Stimulated activated CD8-positive, alpha-beta memory T cell treated with anti-CD3 and anti-CD28 coated beads, Interleukin-7, amount 100 ng/mL, for 24 hours (primary cell): ENCODE measurements around the gene TSFM.
"Not testable (repeated sequence)": the region's sequence is repeated elsewhere in the genome, so short reads cannot be mapped to it uniquely, and the experiment has no call there.

Source experiments
- DNase-seq: peaks from one replicate; pipeline ENCODE4 v3.0.0-alpha.2; 2020; ENCODE audit warnings: low read depth

TSFM gene

DNA sequence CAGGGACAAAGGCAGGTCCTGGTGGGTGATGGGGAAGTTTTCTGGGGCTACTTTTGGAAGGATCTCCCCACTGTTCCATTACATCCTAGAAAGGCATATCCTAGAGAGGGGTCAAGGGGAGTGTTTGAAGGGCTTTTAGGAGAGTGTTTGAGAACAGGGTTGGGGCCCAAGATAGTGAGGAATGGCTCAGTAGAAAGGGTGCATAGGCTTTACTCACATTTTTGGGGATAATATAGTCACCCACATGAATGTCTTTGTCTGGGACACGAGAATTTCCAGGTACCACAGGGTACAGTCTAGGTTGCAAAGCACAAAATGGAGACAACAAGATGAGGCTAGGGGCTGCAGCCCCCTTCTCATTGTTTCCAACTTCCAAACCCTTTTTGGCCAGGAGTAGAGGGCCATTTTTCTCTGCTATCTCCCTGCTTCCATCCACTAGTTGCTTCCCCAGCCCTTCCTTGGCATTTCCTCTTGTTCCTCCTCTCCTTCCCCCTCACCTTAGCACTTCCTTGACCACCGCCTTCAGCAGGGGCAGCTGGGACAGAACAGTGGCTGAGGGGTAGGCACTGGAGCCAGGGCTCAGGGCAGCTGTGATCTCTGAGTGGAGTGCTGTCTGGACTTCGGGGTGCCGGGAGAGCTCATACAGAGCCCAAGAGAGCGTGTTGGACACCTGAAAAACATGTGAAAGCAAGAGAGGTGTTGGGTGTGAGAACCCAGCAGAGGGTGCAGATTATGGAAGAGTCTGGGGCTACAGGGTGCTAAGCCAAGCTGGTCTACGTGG lies 18.5 kb upstream of the TSFM start:
- no peak for DNase-seq

DNA sequence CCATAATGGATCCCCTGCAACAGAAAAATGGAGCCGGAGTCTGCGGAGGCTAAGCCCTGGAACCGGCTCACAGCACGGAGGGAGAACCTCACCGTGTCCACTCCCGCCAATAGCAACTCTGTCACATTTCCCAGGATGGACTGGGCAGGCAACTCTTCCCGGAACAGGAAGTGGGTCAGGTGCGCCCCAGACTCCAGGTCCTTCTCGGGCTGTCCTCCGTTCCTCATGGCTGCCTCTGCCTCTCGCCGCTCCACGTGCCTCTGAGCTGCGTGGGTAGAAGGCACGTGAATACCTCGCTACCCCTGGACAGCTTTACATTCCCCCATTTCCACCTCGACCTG lies 18.0 kb upstream of the TSFM start:
- no peak for DNase-seq

DNA sequence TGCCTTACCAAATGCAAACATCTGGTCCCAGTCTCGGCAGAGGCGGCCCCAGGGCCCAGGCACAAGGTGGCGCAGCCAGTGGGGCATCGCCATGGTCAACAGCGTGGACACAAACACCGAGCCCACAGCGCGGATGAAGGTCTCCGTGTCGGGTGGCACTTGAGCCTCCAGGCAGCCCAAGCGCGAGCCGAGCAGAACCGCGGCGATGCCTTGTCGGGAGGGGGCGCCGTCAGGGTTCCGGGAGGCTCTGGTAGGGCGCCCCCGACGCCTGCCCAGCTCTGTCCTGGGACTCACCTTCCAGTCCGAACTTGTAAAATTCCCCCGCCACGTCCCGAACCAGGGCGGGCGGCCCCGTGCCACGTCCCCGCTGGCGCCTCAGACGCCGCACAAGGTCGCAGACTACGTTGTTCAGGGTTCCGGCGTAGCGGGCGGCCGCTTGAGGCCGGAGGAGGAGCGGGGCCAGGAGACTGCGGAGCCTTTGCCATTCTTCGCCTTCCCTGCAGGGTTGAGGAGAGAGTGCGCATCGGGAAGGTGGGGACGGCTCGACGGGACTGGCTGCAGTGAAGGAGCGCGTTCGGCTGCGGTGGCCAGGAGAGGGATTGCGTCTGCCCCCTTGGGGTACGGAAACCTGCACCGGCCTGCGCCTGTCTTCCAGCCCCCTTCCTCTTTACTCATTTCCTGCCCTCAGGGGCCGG lies 17.4 kb upstream of the TSFM start:
- DNase-seq: no peak

DNA sequence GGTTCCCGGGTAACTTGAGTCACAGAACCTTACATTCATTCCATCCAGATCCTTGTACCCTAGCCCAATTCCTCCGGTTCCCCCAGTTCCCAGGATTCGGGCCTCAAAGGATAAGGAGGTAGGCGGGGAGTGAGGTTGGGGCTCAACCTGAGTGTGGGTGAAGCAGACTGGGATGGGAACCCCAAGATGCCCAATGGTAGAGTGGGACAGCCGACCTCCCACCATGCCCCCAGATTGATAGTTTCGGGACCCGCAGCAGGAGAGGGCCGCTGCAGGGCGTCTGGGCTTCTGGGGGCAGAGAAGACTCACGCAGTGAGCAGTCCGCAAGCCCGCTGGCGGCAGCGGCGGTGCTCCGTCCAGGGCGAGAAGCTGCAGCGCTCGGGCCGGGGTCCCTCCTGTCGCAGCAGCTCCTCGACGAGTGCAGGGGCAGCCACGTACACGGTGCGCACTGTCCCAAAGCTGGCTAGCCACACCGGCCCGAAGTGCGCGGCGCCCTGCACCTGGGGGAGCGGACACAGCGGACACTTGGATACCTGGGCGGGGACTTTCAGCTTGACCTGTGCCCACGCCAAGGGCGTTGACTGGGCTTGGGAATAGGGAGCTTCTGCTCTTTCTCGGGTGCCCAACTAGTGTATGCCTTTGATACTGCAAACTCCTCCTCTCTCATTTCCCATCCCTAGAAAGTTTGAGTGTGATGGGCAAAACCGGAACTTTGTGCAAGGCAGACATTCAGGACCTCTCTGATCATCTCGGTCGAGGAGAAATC lies 16.7 kb upstream of the TSFM start:
- no peak for DNase-seq

DNA sequence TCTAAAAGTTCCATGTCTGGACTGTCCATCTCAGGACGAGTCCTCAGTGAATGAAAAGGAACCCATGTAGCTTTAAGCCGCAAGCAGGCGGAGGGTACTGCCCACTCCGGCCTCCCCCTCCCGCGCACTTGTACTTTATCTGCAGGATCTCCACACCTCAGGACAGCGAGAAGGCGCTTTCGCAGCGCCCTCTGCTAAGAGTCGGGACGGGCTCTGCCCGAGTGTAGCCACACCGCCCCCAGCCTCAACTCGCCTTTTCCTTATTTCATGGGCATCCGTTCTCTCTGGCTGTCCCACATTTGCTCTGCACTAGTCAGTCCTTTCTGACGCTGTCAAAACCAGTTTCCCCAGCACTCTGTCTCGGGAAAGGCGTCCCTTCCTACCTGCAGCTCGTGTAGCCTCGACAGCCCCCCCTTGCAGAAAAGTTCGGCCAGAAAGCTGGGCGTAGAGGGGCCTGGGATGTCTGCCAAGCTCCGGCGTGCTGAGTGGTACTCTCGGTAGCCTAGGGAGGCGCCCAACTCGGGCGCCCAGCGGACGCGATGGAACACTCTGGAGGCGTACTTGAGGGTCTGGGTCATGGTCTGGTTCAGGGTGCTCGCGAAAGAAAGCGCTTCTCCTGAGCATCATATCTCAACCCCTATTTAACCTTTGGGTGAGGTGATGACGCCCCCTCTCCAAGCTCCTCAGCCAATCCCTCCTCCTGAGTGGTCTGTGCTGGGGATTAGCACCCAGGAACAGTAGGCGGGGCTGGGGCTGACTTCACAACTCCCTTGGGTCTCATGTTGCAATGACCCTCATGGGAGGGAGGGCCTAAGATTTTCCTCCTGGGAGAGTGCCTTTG lies 15.9 kb upstream of the TSFM start, which contains the start of gene CYP27B1:
TSS of gene CYP27B1 (minus strand) at position 615 of the 841 bp plus-strand sequence. CDS start at position 578, 37 bp downstream.
- no peak for DNase-seq

DNA sequence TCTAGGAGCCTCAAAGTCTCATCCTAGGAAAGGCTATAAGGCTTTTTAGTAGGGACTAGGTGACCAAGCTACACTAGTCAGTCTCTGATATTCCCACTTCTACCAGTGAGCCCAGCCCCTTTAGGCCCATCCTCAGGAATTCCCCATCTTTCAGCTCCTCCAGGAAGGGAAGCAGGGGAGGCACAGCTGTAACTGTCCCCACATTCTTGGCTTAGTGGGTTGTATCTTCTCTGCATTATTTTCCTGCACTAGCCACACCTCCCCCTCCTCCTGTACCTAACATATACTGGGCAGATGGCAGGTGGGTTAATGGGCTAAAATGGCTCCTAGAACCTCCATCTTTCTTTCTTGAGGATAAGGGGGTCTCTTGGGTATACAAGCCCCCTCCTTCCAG lies 15.3 kb upstream of the TSFM start:
- no peak for DNase-seq

DNA sequence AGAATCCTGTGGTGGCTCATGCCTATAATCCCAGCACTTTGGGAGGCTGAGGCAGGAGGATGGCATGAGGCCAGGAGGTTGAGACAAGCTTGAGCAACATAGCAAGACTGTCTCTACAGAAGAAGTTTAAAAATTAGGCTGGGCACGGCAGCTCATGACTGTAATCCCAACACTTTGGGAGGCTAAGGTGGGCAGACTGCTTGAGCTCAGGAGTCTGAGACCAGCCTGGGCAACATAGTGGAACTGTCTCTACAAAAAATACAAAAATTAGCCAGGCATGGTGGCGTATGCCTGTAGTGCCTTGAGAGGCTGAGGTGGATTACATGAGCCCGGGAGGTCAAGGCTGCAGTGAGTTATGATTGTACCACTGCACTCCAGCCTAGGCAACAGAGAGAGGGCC lies 14.7 kb upstream of the TSFM start:
- DNase-seq: no peak

DNA sequence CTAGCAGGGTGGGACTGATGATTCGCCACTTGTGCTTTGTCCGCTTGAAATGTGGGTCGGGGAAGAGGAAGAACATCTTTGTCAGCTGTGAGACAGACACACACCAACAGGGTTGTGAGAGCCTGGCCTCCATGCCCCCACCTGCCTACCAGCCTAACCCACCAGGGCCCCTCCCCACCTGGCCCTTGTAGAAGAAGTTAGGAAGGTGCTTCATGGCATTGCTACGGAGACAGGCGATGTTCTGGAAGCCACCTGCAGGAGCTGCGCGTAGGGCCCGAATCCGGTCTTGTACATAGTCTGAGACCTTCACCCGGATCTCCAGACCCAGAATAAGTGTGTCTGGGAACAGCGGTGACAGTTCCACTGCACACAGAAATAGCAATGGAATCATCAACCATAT lies 13.0 kb upstream of the TSFM start:
- no peak for DNase-seq

DNA sequence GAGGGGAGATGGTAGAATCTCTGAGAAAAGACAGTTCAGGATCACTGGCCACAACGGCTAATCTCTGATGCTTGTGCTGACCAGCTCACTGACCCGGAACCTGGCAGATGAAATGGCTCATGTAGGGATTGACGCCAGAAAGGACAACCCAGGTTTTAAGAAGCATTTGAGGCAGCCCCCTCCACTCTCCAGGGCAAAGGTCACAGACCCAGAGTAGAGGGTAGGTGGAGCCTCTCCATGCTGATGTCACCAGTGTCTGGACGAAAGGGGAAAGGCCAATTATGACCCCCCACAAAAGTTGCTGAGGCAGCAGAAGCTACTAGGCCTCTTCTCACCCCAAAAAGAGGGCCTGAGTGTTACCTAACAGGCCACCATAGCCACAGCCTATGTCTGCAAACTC lies 11.9 kb upstream of the TSFM start:
- no peak for DNase-seq

DNA sequence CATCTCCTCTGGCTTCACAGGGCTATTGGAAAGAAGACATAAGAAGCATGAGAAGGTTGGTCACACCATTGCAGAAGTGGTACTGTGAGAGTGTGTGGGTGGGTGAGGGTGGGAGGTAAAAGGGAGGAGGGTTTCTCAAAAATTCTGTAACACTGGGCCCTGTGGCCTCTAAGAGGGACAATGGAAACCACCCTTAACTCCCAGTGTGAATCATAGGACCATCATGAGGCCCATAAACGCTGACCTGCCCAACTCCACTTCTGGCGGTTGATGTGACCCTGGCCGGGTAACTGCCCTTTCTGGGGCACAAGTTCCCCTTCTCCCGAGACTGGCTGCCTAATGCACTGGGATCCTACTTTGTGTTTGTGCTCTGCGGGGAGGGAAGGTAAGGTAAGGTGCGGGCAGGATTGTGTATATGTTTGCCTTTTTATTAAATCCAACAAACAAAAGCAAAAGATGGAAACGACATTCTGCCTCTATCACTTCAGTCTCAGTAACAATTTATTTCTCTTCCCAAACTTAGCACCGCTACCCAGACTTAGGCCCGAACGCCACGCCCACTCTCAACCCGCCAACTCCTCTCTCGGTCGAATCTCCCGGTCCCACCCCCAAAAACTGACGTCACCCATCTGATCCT lies 11.2 kb upstream of the TSFM start:
- DNase-seq: peak; percentile 84

DNA sequence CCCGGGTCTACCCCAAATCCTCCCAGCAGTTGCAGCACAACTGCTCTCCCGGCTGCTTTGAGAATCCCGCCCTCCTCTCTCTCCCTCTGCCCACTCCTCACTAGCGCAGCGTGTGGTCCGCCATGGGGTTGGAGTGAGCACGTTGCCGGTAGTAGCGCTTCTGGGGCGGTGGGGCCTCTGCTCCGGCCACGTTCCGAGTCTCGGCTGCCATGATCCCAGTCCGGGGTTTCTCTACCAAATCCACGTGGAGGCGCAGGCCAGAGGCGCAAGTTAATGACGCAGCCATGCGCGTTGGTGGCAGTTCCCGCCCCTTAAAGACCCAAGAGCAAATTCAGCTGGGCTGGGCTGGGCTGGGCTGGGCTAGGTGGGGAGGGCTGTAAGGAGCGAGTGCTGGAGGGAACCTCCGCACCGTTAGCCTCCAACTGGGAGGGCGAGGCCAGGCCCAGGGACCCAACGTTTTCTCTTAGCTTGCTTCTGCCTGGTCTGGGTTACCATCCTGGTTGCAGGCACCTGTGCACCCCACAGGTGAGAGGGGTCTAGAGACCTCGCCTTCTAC lies 10.6 kb upstream of the TSFM start, which contains the start of gene METTL1:
TSS of gene METTL1 (minus strand) at position 233 of the 556 bp plus-strand sequence. CDS start at position 211, 22 bp downstream.
- peak; percentile 89 for DNase-seq

DNA sequence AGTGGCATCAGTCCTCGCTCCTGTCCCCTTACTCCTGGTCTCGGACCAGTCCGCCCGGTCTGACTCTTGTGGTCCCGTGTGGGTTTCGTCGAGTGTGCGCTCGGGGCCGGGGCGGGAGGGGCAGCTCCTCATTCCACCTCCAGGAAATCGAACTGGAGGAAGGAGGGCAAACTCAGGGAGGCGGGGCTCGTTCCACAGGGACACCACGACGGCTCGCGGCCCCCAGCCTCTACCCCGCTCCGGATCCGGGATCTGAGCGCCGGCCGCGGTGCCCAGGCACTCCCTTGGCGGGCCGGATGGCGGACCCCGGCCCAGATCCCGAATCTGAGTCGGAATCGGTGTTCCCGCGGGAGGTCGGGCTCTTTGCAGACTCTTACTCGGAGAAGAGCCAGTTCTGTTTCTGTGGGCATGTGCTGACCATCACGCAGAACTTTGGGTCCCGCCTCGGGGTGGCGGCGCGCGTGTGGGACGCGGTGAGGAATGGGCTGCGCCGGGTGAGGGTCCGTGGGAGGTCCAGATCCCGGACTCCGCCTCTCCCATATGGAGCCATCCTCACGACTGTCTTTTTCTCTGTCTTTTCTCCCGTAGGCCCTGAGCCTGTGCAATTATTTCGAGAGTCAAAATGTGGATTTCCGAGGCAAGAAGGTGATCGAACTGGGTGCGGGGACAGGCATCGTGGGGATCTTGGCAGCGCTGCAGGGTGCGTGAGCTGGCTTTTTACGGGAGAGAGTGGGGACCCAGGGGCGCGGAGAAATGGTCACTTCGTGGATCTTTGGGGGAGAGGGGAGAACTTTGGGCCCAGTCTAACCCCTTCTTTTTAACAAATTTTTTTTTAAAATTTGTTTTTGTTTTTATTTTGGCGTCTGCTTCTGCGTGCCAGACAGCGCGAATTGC lies 9.9 kb upstream of the TSFM start, which contains the start of gene EEF1AKMT3:
TSS of gene EEF1AKMT3 (plus strand) at position 186 of the 894 bp plus-strand sequence. CDS start at position 297, 111 bp downstream.
- no peak for DNase-seq

DNA sequence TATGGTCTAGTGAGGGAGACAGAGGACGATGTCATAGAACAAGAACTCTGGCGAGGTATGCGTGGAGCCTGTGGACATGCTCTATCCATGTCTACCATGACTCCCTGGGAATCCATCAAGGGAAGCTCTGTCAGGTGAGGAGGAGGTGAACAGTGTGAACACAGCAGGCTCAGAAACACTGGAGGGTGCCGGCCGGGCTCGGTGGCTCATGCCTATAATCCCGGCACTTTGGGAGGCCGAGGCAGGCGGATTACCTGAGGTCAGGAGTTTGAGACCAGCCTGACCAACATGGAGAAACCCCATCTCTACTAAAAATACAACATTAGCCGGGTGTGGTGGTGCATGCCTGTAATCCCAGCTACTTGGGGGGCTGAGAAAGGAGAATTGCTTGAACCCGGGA lies 8.0 kb upstream of the TSFM start:
- not testable (repeated sequence) for DNase-seq

DNA sequence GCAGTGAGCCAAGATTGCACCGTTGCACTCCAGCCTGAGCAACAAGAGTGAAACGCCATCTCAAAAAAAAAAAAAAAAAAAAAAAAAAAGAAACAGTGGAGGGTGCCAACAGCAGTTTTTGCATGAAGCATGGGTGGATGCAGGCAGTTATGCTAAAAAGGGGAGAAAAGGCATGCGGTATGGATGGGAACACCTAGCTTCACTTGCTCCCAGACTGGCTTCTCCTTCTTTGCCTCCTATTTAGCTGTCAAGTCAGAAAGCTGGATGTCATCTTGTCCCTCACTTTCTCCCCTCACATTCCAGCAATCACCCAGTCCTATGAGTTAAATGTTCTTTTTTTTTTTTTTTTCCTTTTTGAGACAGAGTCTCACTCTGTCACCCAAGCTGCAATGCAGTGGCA lies 7.5 kb upstream of the TSFM start:
- DNase-seq: no peak

DNA sequence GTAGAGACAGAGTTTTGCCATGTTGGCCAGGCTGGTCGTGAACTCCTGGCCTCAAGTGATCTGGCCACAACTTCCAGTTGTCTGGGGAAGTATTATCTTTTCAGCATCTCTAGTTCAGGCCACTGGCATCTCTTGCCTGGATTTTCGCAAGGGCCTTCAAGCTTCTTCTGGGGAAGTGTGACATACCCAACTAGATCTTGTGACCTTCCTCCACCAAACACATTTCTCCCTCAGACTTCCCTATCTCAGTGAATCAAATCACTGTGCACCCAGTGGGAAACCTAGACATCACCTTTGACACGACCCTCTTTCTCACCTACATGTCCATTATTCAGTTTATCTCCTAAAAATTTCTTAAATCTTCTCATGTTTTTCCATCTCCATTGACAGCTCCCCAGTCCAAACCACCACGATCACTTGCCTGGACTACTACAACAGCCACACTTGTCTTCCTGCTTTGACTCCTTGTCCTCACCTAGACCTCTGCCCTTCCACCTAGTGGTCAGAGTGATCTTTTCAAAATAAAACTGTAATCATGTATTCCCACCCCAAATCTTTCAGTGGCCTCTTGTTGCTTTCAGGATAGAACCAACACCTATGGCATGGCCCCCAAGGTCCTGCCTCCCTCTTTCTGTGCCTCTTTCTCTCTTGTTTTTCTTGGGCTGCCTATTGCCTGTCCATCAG lies 6.9 kb upstream of the TSFM start:
- no peak for DNase-seq

DNA sequence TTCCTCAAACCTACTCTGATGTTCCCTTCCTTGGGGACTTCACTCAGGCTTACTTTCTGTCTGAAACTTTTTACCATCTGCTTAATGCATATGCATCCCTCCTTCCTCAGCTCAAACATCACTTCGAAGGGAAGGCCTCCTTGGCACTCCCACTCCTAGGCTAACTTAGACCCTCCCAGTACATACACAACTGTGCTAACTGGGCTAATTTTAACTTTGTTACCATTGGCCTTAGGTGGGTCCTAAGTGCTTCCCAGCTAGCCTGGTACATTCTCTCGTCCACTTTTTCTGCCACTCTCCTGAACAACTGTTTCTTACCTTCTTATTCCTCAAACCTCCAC lies 6.4 kb upstream of the TSFM start:
- no peak for DNase-seq

DNA sequence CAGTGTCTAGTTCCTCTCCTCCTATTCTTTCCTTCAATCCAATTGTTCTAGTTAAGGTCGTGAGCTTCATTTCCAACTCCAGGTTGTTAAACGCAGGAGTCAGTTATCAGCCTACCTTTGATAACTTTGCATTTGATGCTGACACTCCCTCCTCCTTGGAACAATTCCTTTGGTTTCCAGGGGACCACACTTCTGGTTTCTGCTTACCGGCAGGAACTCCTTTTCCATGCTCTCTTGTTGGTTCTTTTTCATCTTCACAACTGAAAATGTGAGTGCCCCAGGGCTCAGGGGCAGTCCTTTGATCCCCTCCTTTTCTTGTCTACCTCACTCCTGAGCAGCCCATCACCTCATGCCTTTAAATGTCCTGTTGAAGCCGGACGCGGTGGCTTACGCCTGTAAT lies 5.2 kb upstream of the TSFM start:
- DNase-seq: no peak

DNA sequence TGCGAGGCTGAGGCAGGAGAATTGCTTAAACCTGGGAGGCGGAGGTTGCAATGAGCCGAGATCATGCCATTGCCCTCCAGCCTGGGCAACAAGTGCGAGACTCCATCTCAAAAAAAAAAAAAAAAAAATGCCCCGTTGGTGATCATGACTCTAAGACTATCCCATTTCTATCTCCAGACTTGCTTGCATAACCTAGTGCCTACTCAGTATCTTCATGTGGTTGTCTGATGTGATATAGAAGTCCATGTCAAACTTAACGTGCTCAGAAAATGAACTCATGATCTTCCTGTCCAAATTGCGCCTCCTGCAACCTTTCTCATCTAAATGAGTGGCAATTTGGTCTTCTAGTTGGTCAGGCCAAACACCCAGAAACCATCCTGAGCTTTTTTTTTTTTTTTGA lies 4.7 kb upstream of the TSFM start:
- no peak for DNase-seq

DNA sequence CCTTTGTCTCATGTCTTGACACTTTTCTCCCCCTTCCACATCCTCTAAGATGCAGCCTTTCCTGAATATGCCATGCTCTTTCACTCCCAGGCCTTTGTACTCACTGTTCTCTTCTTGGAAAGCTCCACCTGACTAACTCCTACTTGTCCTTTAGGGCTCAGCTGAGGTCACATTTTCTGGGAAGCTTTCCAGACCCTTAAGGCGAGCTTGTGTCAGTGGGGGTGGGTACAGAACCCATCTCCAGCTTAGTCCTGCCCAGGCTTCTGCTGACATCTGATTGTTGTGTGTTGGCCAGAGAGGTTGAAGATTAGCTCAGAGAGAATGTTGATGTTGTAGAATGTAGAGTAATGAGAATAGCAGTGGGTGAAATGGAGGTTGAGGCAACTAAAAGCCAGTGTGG lies 2.9 kb upstream of the TSFM start:
- no peak for DNase-seq
